Fibroblast of lung (primary cell): ENCODE data around the gene RBFOX1. TPM values are rescaled to one million over a fixed set of nuclear protein-coding genes. Genes with fewer than 3 reads are reported as not detected.

Experiments
- DNase-seq, 2 donors: peaks; one replicate each; pipeline versions ENCODE4 v3.0.0 to v3.0.0-alpha.2; 2010; ENCODE audit warnings: low read depth in 2 of 2
- H2AFZ ChIP-seq: 2 replicates; pipeline ENCODE4 v1.5.1; 2012; ENCODE audit warnings: low read length, control low read depth, inconsistent platforms
- H3K27ac ChIP-seq: 2 replicates; pipeline ENCODE4 v1.5.1; 2011; ENCODE audit warnings: low read length, control low read depth; ENCODE audit not compliant: insufficient read depth
- H3K27me3 ChIP-seq: 2 replicates; pipeline ENCODE4 v1.5.1; 2011; ENCODE audit warnings: mild to moderate bottlenecking, low read length; ENCODE audit not compliant: control insufficient read depth, insufficient read depth
- H3K36me3 ChIP-seq: 2 replicates; pipeline ENCODE4 v1.5.1; 2011; ENCODE audit warnings: low read length; ENCODE audit not compliant: control insufficient read depth, insufficient read depth
- H3K4me1 ChIP-seq: 2 replicates; pipeline ENCODE4 v1.5.1; 2011; ENCODE audit warnings: low read length; ENCODE audit not compliant: control insufficient read depth, insufficient read depth; ENCODE audit errors: extremely low read depth
- H3K4me2 ChIP-seq: 2 replicates; pipeline ENCODE4 v1.5.1; 2011; ENCODE audit warnings: low read length, control low read depth; ENCODE audit not compliant: insufficient read depth; ENCODE audit errors: extremely low read depth
- H3K4me3 ChIP-seq, 4 experiments: fragments of 200-600 bp in 1 of 4; sonication (generic) in 1 of 4; replicated peaks in 1 of 4; 2 replicates each; pipeline ENCODE4 v1.5.1; 2011 to 2016; ENCODE audit warnings: low read length in 4 of 4, low read depth in 3 of 4, mild to moderate bottlenecking in 3 of 4, control low read depth in 2 of 4, inconsistent platforms in 1 of 4, mixed read lengths in 1 of 4; ENCODE audit not compliant: insufficient read depth in 1 of 4; ENCODE audit errors: control extremely low read depth in 1 of 4
- H3K79me2 ChIP-seq: 2 replicates; pipeline ENCODE4 v1.5.1; 2012; ENCODE audit warnings: mild to moderate bottlenecking, low read length, inconsistent platforms; ENCODE audit not compliant: control insufficient read depth, insufficient read depth
- H3K9ac ChIP-seq: 2 replicates; pipeline ENCODE4 v1.5.1; 2011; ENCODE audit warnings: mild to moderate bottlenecking, low read length, control low read depth; ENCODE audit not compliant: insufficient read depth
- H3K9me3 ChIP-seq: 2 replicates; pipeline ENCODE4 v1.5.1; 2012; ENCODE audit warnings: low read depth, low read length; ENCODE audit not compliant: control insufficient read depth, insufficient read depth
- H4K20me1 ChIP-seq: 2 replicates; pipeline ENCODE4 v1.5.1; 2011; ENCODE audit warnings: low read length; ENCODE audit not compliant: control insufficient read depth, insufficient read depth; ENCODE audit errors: extremely low read depth
- EZH2 ChIP-seq: IDR thresholded peaks from 2 replicates; pipeline ENCODE4 v1.5.1; 2012; ENCODE audit warnings: low read length, control low read depth, mild to moderate bottlenecking; ENCODE audit errors: missing control alignments
- polyA plus RNA-seq, 2 donors: library from polyadenylated mRNA; depleted of rRNA in 1 of 2; stranded (reverse) in 1 of 2; unstranded in 1 of 2; fragments of >200 nt; gene quantifications; 2 replicates each; pipeline ENCODE4 v1.2.1, GENCODE V29; 2011 to 2012; ENCODE audit warnings: missing spikeins in 1 of 2
- total RNA-seq: library from RNA; depleted of rRNA; stranded (reverse); fragments of >200 nt; gene quantifications from 2 replicates; pipeline ENCODE4 v1.2.1, GENCODE V29; 2014
- TF ChIP-seq, protein P1 (sequence below), 2 donors: IDR thresholded peaks in 1 of 2; conservative IDR thresholded peaks in 1 of 2; 1 replicate in 1 of 2; 2 replicates in 1 of 2; pipeline ENCODE4 v1.5.1; 2011 to 2012; ENCODE audit warnings: low read length in 2 of 2, control low read depth in 1 of 2, inconsistent platforms in 1 of 2, low read depth in 1 of 2, mild to moderate bottlenecking in 1 of 2

Gene RBFOX1
- total and polyA plus RNA-seq, 2 donors (not counting 1 experiment from before 2014, with no cell fraction given) = not detected

GRCh38 chr16:7437135-7437804 is 104.6 kb downstream of the RBFOX1 start:
- H3K79me2 ChIP-seq = no peaks in the 10 kb centered on the region
- no peaks in the 10 kb centered on the region for H3K4me1 ChIP-seq
- H3K9me3 ChIP-seq = no peaks in the 10 kb centered on the region
- no peaks in the 10 kb centered on the region for H4K20me1 ChIP-seq
- H3K9ac ChIP-seq = no peak overlapping the region
- no peak overlapping the region for H3K4me2 ChIP-seq
- no peak overlapping the region for H2AFZ ChIP-seq
- H3K27me3 ChIP-seq = no peaks in the 10 kb centered on the region
- H3K4me3 ChIP-seq = no peak overlapping the region
- no peak for TF ChIP-seq EZH2
- TF ChIP-seq, protein P1, sequence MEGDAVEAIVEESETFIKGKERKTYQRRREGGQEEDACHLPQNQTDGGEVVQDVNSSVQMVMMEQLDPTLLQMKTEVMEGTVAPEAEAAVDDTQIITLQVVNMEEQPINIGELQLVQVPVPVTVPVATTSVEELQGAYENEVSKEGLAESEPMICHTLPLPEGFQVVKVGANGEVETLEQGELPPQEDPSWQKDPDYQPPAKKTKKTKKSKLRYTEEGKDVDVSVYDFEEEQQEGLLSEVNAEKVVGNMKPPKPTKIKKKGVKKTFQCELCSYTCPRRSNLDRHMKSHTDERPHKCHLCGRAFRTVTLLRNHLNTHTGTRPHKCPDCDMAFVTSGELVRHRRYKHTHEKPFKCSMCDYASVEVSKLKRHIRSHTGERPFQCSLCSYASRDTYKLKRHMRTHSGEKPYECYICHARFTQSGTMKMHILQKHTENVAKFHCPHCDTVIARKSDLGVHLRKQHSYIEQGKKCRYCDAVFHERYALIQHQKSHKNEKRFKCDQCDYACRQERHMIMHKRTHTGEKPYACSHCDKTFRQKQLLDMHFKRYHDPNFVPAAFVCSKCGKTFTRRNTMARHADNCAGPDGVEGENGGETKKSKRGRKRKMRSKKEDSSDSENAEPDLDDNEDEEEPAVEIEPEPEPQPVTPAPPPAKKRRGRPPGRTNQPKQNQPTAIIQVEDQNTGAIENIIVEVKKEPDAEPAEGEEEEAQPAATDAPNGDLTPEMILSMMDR (conservative IDR thresholded peaks at IDR 0.05 in 1 of 2, IDR thresholded peaks at IDR 0.05 in 1 of 2; ENCODE audit: low read depth in 1 of 2, low read length in 2 of 2) = no peak
- no peak for DNase-seq
- no peak overlapping the region for H3K27ac ChIP-seq
- no peaks in the 10 kb centered on the region for H3K36me3 ChIP-seq

DNA sequence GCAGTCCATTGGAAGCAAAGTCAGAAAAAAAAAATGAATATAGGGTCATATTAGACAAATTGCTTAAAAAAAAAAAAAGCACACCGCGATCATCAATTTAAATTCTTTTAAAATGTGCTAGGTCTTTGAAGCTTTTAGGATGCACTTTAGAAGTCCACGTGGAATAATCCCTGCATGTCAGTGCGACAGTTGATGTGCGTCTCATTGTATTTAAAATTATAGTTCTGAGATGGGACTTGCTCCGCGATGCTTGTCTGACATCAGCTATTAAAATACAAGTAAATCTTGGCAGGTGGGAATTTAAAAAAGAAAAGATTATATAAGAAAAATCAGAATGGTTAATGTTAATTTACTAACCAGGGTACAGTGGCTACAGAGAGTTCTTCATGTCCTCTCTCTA is 105.2 kb downstream of the RBFOX1 start:
- no peak for TF ChIP-seq EZH2
- no peaks in the 10 kb centered on the region for H3K9me3 ChIP-seq
- no peaks in the 10 kb centered on the region for H3K79me2 ChIP-seq
- no peaks in the 10 kb centered on the region for H3K36me3 ChIP-seq
- no peak overlapping the region for H3K27ac ChIP-seq
- H3K27me3 ChIP-seq = no peaks in the 10 kb centered on the region
- no peak overlapping the region for H3K4me3 ChIP-seq
- DNase-seq = no peak
- H3K4me1 ChIP-seq = no peaks in the 10 kb centered on the region
- H2AFZ ChIP-seq = no peak overlapping the region
- H3K4me2 ChIP-seq = no peak overlapping the region
- H4K20me1 ChIP-seq = no peaks in the 10 kb centered on the region
- H3K9ac ChIP-seq = no peak overlapping the region

DNA sequence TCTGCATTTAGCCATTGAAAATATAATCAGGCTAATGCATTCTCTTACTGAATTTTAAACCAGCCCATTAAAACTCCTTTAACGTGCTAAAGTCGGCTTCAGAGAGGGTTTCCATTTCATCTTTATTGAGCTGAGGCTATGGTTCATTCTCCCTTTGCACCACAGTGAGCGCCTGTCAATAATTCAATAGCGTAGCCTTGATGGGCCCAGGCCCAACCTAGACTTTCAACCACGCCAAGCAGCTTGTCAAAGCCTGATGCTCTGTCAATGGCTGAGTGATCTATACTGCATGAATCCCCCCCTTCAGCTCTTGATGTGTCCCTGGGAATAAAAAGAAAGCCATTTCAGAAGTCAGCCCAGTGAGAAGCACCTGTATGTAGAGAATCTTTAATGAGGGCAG is 106.0 kb downstream of the RBFOX1 start:
- H2AFZ ChIP-seq = no peak overlapping the region
- H4K20me1 ChIP-seq = no peaks in the 10 kb centered on the region
- no peak overlapping the region for H3K4me2 ChIP-seq
- H3K9ac ChIP-seq = no peak overlapping the region
- H3K79me2 ChIP-seq = no peaks in the 10 kb centered on the region
- TF ChIP-seq EZH2 = no peak
- TF ChIP-seq, protein P1 (conservative IDR thresholded peaks at IDR 0.05 in 1 of 2, IDR thresholded peaks at IDR 0.05 in 1 of 2; ENCODE audit: low read depth in 1 of 2, low read length in 2 of 2) = no peak
- no peak overlapping the region for H3K4me3 ChIP-seq
- H3K4me1 ChIP-seq = no peaks in the 10 kb centered on the region
- no peaks in the 10 kb centered on the region for H3K36me3 ChIP-seq
- no peak overlapping the region for H3K27ac ChIP-seq
- no peaks in the 10 kb centered on the region for H3K27me3 ChIP-seq
- no peaks in the 10 kb centered on the region for H3K9me3 ChIP-seq
- no peak for DNase-seq
